ENCODE results near the gene CCDC88C.

Gene CCDC88C

DNA sequence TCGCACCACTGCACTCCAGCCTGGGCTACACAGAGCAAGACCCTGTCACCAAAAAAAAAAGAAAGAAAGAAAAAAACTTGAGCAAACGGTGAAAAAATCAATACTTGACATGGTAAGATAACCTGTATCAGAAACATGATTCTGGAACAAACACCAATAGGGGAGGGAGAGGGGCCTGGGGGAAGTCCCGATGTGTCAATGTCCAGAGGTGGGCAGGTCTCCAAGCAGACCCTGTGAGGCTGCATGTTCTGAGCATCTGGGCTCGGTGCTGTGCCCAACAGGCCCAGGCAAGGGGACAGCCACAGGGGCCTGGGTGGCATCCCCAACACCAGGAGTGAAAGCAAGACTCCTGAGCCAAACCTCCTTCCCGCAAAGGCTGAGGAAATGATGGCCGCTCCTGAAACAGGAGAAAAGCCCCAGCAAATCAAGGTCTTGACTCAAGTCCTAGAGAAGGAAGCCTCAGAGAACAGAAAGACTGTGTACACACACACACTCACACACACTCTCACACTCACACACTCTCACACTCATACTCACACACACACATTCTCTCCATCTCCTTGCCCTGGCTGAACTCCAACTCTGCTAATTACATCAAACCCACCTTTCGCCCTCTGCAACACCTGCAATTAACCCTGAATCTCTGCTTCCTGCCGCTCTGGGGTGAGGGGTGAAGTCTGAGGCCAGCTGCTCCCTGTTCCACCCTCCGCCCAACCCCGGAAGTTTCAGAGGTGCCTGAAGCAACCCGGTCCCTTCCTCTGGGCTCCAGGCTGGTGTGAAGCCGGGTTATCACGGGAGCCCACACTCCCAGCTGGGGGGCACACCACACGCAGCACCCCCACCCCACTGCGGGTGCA is 20.4 kb downstream of the CCDC88C start:
- DNase-seq: no peak

DNA sequence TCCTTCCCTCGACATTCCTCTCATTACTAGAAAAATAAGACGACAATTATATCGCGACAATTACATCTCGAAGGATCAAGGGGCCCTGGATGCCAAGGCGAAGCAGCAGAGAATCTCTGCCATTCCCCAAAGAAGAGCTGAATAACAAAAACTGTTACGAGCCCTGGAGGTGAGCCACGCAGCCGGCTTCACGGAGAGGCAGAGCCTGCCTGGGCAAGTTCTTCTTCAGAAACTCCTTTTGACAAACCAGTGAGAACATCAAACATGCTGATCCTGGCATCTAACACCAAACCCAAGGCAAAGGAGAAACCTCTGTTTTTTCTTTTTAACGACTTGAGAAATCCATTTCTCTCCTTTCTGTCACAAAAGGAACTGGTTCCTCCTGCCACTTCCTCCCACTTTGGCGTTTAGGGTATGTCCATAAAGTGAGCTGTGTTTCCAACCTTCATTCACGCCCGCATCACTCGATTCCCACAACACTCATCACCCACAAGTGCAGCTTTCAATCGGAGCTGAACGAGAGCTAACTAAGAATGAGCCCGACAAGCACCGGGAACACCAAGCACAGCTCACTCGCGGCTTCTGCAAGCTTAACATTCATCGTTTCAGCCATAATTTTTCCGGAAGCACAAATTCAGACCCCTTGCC is 21.5 kb downstream of the CCDC88C start:
- no peak for DNase-seq

- DNase-seq: no peak
Measured at GRCh38 chr14:91395466-91395865, 22.2 kb downstream of the CCDC88C start.

DNA sequence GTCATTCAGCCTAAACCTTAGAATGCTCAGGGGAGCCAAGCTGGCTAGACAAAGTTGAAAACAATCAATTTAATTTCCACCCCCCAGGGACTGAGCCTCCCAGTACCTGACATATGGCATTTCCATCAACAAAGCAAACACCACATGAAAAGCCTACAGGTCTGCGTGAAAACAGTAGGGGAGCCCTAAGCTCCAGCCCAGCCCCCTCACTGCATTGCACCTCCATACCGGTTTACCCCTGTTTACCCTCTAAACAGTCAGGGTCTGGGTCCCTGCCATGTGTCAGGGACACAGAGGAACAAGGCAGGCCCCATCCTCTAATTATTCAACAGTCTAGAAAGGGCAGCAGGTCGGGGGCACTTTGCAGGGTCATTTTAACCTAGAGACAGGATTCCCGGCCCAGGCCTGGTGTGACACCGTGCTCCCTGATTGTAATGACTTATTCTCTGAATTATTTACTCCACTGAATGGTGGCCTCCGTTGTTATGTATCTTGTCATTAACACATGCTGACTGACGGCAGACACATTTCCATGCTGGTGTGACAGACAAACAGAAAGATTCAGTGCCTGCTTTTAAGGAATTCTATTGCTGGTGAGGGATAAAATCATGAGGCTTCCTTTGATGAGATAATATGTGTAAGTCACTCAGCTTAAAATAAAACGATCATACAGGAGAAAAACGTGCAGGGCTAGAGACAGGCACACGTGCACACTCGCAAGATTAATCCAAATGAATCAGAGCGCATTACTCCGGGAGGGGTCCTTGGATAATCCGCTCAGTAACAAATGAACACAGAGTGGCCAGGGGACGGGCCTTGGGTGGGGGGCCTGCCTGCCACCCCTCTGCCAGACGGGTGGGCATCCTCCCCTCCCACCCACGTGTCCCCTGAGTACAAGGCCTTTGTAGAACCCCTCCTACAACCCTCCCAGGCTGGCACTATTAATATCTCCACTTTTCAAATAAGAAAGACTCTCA is 23.2 kb downstream of the CCDC88C start:
- peak; percentile 85 for DNase-seq

DNA sequence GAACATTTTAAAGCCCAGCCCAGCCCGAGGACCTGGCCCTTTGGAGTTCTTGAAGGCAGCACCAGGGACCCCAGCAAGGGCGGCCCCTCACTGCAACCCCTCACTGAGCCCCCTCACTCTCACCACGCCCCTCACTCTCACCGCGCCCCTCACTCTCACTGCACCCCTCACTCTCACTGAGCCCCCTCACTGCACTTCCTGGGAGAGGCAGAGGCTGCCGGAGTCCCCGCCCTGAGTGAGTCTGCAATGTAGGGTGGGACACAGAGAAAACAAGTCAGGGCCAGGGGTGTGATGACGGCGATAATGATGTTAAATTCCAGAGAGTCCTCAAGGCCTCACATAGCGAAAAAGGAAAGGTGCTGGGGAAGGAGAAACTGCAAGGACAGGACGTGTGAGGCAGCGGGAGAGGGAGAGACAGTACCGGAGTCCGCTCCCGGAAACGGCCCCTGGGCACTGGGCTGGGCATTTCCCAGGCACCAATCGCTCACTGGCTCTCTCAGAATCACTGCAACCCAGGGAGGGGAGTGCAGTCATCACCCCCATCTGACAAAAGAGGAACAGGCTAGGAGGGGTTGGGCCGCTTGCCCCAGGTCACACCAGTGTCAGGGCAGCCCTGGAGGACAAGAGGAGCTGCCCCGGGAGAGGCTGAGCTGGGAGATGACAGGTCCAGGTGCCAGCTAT is 24.9 kb downstream of the CCDC88C start:
- no peak for DNase-seq

GRCh38 chr14:91390165-91390778 is 27.3 kb downstream of the CCDC88C start:
- DNase-seq: peak; percentile 97

GRCh38 chr14:91389150-91389549 is 28.5 kb downstream of the CCDC88C start:
- no peak for DNase-seq

DNA sequence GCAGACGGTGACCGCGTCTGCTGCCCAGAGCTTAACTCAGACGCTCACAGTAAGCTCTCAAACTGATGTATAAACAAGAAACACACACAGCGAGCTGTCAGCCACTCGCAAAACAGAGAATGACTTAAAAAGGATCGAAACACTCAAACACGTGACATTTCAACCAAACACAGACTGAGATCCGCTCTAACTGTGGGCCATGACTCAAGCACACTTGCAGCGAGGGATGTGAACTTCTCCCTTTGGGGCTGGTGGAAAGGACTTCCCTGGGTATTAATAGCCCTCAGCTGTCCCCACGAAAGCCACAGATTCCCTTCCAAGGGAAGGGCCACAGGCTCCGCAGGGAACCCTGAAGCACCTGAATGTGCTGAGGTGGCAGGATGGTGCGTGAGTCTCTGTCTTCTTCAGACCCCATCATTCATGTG is 29.1 kb downstream of the CCDC88C start:
- DNase-seq: peak; percentile 78

- DNase-seq: peak; percentile 78
Measured at GRCh38 chr14:91387951-91388381, 29.7 kb downstream of the CCDC88C start.

DNA sequence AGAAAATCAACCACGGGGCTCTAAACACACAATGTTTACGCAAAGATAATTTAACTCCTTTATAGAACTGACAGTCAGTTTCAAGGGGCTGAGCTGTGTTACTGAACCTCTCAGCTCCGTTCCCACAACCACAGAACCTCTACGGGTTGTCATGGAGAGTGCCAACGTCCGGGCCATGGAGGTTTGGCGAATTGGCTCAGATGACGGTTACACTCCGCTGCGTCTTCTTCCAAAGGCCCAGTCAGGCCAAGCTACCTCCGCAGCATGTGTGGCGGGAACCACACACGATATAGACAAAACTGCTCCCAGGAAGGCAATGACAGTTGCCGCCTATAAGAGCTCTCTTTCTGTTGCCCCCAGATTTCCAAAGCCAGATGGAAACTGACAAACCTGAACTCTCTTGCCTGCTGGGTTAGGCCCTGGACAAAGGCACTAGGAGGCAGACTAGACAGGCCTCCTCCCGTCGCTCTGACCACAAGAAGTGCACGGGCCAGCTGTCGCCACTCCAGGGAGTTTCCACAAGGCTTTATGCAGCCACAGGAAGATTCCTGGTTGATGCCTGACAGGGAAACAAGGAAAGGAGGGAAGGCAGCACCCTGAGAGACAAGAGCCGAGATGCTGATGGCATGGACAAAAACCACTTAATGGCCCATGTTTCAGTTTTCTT is 30.3 kb downstream of the CCDC88C start:
- DNase-seq: peak; percentile 98

DNA sequence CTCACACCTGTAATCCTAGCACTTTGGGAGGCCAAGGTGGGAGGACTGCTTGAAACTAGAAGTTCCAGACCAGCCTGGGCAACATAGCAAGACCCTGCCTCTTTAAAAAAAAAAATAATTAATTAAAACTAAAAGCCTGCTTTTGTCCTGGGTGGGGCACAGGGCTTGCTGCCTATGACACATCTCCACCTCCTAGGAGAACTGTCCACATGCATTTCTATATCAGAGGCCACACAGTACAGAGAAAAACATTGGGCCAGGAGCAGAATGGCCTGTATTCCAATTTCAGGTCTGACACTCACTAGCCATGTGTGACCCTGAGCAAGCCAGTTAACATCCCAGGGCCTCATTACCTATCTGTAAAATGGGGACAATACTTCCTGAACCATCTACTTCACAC is 31.9 kb downstream of the CCDC88C start:
- no peak for DNase-seq

DNA sequence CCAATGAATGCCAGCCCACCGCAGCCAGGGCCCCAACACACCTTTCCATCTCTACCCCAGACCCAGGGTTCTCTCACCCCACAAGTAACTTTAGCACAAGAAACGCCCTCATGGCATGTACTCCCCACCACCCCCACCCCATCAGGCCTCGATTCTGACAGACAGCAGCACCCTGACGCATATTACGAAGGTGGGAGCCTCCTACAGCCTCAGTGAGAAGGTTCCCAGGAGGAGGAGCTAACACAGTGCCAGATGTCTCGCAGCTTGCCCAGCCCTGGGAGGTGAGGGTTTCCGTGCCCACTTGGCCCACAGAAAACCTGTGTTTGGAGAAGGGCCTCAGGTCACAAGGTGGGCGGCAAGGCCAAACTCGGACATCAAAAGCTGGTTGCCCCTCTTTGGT is 32.4 kb downstream of the CCDC88C start:
- no peak for DNase-seq

DNA sequence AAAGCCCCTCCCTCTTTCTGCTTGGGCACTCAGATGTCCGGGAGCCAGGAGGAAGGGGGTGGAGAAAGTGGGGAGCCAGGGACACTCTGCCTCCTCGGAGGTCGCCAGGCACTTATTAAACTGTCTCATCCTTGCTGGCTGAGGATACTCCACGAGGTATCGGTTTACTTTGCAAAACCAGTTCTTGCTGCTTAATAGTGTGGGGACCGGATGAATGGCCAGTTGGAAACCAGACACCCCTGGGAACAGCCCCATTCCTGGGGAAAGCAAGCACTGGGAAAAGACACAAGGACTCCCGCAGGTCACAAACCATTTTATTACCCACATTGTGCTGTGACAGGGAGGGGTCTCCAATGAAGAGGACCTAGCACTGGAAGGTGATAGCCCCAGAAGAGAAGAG is 34.2 kb downstream of the CCDC88C start:
- DNase-seq: no peak

GRCh38 chr14:91381801-91382670 is 35.6 kb downstream of the CCDC88C start:
- no peak for DNase-seq

- DNase-seq: peak; percentile 47
Measured at GRCh38 chr14:91380610-91381371, 36.8 kb downstream of the CCDC88C start.

GRCh38 chr14:91380123-91380522 is 37.5 kb downstream of the CCDC88C start:
- no peak for DNase-seq

DNA sequence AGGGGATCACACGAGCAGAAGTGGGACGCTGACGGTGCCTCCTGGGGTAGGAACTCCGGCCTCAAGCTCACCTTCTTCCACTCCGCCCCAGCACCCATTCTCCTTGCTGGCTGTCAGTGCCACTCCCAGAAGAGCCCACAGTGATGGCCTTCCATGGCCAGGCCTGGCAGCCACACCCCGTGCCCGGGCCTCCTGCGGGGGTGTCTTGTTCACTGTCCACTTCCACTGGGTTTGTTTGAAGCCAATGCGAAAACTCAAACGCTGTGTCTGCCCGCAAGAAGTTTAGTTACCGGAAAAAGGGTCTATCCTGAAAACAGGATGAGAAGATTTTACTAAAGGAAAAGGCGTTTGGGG is 38.1 kb downstream of the CCDC88C start:
- DNase-seq: no peak

- DNase-seq: no peak
Measured at GRCh38 chr14:91378930-91379578, 38.6 kb downstream of the CCDC88C start.
